Stimulated activated CD8-positive, alpha-beta memory T cell treated with anti-CD3 and anti-CD28 coated beads, Interleukin-15, amount 100 ng/mL, for 1 hour (primary cell): ENCODE measurements around the gene FANCC.
"Not testable (repeated sequence)": the region's sequence is repeated elsewhere in the genome, so short reads cannot be mapped to it uniquely, and the experiment has no call there.

Source experiments
- DNase-seq: peaks from one replicate; pipeline ENCODE4 v3.0.0-alpha.2; 2020; ENCODE audit warnings: low read depth

FANCC gene

GRCh38 chr9:95226921-95227320, 90.6 kb downstream of the FANCC start:
- no peak for DNase-seq

GRCh38 chr9:95225726-95226106, 91.8 kb downstream of the FANCC start:
- no peak for DNase-seq

- no peak for DNase-seq
These were observed 92.3 kb downstream of the FANCC start for GRCh38 chr9:95225076-95225725.

GRCh38 chr9:95224376-95225019, 93.0 kb downstream of the FANCC start:
- no peak for DNase-seq

- DNase-seq: not testable (repeated sequence)
These were observed 97.2 kb downstream of the FANCC start for GRCh38 chr9:95220352-95220751.

GRCh38 chr9:95218773-95219172, 98.7 kb downstream of the FANCC start:
- no peak for DNase-seq

- DNase-seq: no peak
These were observed 99.6 kb downstream of the FANCC start for GRCh38 chr9:95217936-95218335.

GRCh38 chr9:95215336-95215898, 102.1 kb downstream of the FANCC start:
- no peak for DNase-seq

GRCh38 chr9:95213117-95213516, 104.4 kb downstream of the FANCC start:
- no peak for DNase-seq

GRCh38 chr9:95211028-95211427, 106.5 kb downstream of the FANCC start:
- DNase-seq: no peak

- no peak for DNase-seq
These were observed 110.1 kb downstream of the FANCC start for GRCh38 chr9:95207403-95207802.

GRCh38 chr9:95206143-95206542, 111.4 kb downstream of the FANCC start:
- no peak for DNase-seq

- no peak for DNase-seq
These were observed 112.8 kb downstream of the FANCC start for GRCh38 chr9:95204710-95205109.

- DNase-seq: no peak
These were observed 113.2 kb downstream of the FANCC start for GRCh38 chr9:95204310-95204709.

- not testable (repeated sequence) for DNase-seq
These were observed 114.5 kb downstream of the FANCC start for GRCh38 chr9:95203019-95203418.

GRCh38 chr9:95202076-95202681, 115.3 kb downstream of the FANCC start:
- no peak for DNase-seq

- no peak for DNase-seq
These were observed 116.3 kb downstream of the FANCC start for GRCh38 chr9:95201206-95201605.

GRCh38 chr9:95197692-95198271, 119.7 kb downstream of the FANCC start:
- no peak for DNase-seq

- DNase-seq: no peak
These were observed 124.0 kb downstream of the FANCC start for GRCh38 chr9:95193480-95193879.

GRCh38 chr9:95193067-95193466, 124.4 kb downstream of the FANCC start:
- DNase-seq: no peak

GRCh38 chr9:95192631-95193030, 124.9 kb downstream of the FANCC start:
- DNase-seq: no peak

- DNase-seq: no peak
These were observed 127.1 kb downstream of the FANCC start for GRCh38 chr9:95190413-95190812.
